Measurements from ENCODE around the gene TCF21. TPM values are rescaled to one million over a fixed set of nuclear protein-coding genes. Genes with fewer than 3 reads are reported as not detected.

Gene TCF21
- total and polyA plus RNA-seq, 2 experiments from 2014 or later: 0.17 to 0.19 TPM

- Histone ChIP-seq H3K4me3 (no peak overlapping the region), H3K36me3 (ENCODE audit: insufficient read depth) (no peaks in the 10 kb centered on the region), H3F3A (replicated peaks; ENCODE audit: low read depth) (no peaks in the 10 kb centered on the region), H3K27ac (ENCODE audit: low read depth) (no peak overlapping the region), H3K4me1 (ENCODE audit: insufficient read depth) (no peaks in the 10 kb centered on the region), H3K79me2 (replicated peaks; ENCODE audit: insufficient read depth) (no peaks in the 10 kb centered on the region), H3K9me2 (ENCODE audit: insufficient read depth) (no peaks in the 10 kb centered on the region), H4K20me1 (replicated peaks; ENCODE audit: insufficient read depth) (no peaks in the 10 kb centered on the region), H2AFZ (no peak overlapping the region), H3K4me2 (no peak overlapping the region), H3K27me3 (ENCODE audit: insufficient read depth) (no peaks in the 10 kb centered on the region; the same call in 1 of the 2 replicates)
- H3K36me3 Mint-ChIP-seq (ENCODE audit: low read depth): no peaks in the 10 kb centered on the region
- H3K27ac Mint-ChIP-seq: no peak overlapping the region
- peaks cover 9% of the 10 kb centered on the region for H3K4me1 Mint-ChIP-seq
- no peaks in the 10 kb centered on the region; the same call in 2 of the 3 replicates for H3K9me3 Mint-ChIP-seq
- no peak overlapping the region for H3K4me3 Mint-ChIP-seq
- H3K27me3 Mint-ChIP-seq (ENCODE audit: insufficient read depth, low read depth, poor library complexity): peaks cover 1% of the 10 kb centered on the region
- ATAC-seq: no peak
- no peak for DNase-seq (ENCODE audit: low spot score)
- TF ChIP-seq ZNF114 (CRISPR knock-in tag; IDR thresholded peaks at IDR 0.05) (no peak), STAT1 (IDR thresholded peaks at IDR 0.05; ENCODE audit: unreplicated experiment) (no peak), ZNF462 (CRISPR knock-in tag; IDR thresholded peaks at IDR 0.05) (no peak), REST (IDR thresholded peaks at IDR 0.05; ENCODE audit: unreplicated experiment) (no peak), ETS1 (IDR thresholded peaks at IDR 0.05) (no peak), CTCF (conservative IDR thresholded peaks at IDR 0.05; ENCODE audit: low read depth in 2 of 2) (no peak), EZH2 (IDR thresholded peaks at IDR 0.05; ENCODE audit: low read depth, unreplicated experiment) (no peak), ZNF331 (CRISPR knock-in tag; IDR thresholded peaks at IDR 0.05; ENCODE audit: low read depth) (no peak), NANOG (IDR thresholded peaks at IDR 0.05; ENCODE audit: borderline replicate concordance) (no peak), CREB1 (CRISPR knock-in tag; IDR thresholded peaks at IDR 0.05; ENCODE audit: low read depth) (no peak), JUNB (IDR thresholded peaks at IDR 0.05; ENCODE audit: unreplicated experiment) (no peak), EZH2phosphoT487 (IDR thresholded peaks at IDR 0.05; ENCODE audit: unreplicated experiment) (no peak), POLR2AphosphoS5 (IDR thresholded peaks at IDR 0.05; ENCODE audit: low read depth) (no peak)
Observed at GRCh38 chr6:133880006-133880405, 8.9 kb upstream of the TCF21 start.

Measured in GM23338 (cell line).